Esophagus muscularis mucosa (tissue), 4 donors: Measurements from ENCODE around the gene NARF. TPM values are rescaled to one million over a fixed set of nuclear protein-coding genes. Genes with fewer than 3 reads are reported as not detected.

Experiments
- DNase-seq: peaks from one replicate; pipeline ENCODE4 v3.0.0-alpha.2; 2017; ENCODE audit errors: extremely low spot score
- H3K27ac ChIP-seq, 4 donors: fragments of 200-600 bp; sonication (generic); replicated peaks in 1 of 4; 1 replicate in 3 of 4; 2 replicates in 1 of 4; pipeline ENCODE4 v1.5.1; 2016 to 2019; ENCODE audit warnings: mild to moderate bottlenecking in 1 of 4
- H3K27me3 ChIP-seq, 4 donors: fragments of 200-600 bp; sonication (generic); one replicate each; pipeline versions ENCODE4 v1.5.1 to v1.6.0; 2016 to 2019
- H3K36me3 ChIP-seq, 4 donors: fragments of 200-600 bp; sonication (generic); one replicate each; pipeline ENCODE4 v1.5.1; 2016 to 2019
- H3K4me1 ChIP-seq, 4 donors: fragments of 200-600 bp; sonication (generic); one replicate each; pipeline ENCODE4 v1.5.1; 2016 to 2019
- H3K4me3 ChIP-seq, 4 donors: fragments of 200-600 bp; sonication (generic); 1 replicate in 2 of 4; 2 replicates in 2 of 4; pipeline ENCODE4 v1.5.1; 2016 to 2019; ENCODE audit warnings: mild to moderate bottlenecking in 4 of 4, moderate library complexity in 1 of 4
- H3K9me3 ChIP-seq, 4 donors: fragments of 200-600 bp; sonication (generic); 1 replicate in 3 of 4; 2 replicates in 1 of 4; pipeline ENCODE4 v1.5.1; 2016 to 2019
- EP300 ChIP-seq: sonication (generic); formaldehyde crosslinking; IDR thresholded peaks from one replicate; pipeline ENCODE4 v1.6.1; 2017; ENCODE audit warnings: antibody characterized with exemption
- POLR2A ChIP-seq: fragments of 450-650 bp; IDR thresholded peaks from one replicate; pipeline ENCODE4 v1.6.1; 2017; ENCODE audit warnings: antibody characterized with exemption, moderate library complexity, mild to moderate bottlenecking, low read depth
- POLR2AphosphoS5 ChIP-seq, 2 donors: sonication (generic); formaldehyde crosslinking; IDR thresholded peaks; one replicate each; pipeline ENCODE4 v1.6.1; 2017; ENCODE audit warnings: antibody characterized with exemption in 2 of 2
- WGBS: methylation state at CpG from one replicate; pipeline ENCODE4 v1.1.5; 2018; 5-methylcytosine and 5-hydroxymethylcytosine counted together
- intact Hi-C: fragments of 100-400 bp; cut with DNase I; formaldehyde crosslinking; loops from one replicate; pipeline ENCODE4 v1.15.1; 2023
- total RNA-seq, 4 donors: library from RNA; depleted of rRNA; stranded (reverse); fragments of >200 nt; gene quantifications; one replicate each; pipeline versions ENCODE4 v1.1.0 to v1.2.1, GENCODE V29; 2016
- TF ChIP-seq, protein P1 (sequence below), 3 experiments: fragments of 200-600 bp in 2 of 3; fragments of 450-650 bp in 1 of 3; sonication (generic) in 2 of 3; IDR thresholded peaks; one replicate each; pipeline ENCODE4 v1.5.1; 2017 to 2019; ENCODE audit warnings: antibody characterized with exemption in 3 of 3, mild to moderate bottlenecking in 2 of 3, moderate library complexity in 1 of 3

Gene NARF
- total RNA-seq, 4 donors from 2014 or later: 26.2 to 30.9 (median 29.3) TPM

DNA sequence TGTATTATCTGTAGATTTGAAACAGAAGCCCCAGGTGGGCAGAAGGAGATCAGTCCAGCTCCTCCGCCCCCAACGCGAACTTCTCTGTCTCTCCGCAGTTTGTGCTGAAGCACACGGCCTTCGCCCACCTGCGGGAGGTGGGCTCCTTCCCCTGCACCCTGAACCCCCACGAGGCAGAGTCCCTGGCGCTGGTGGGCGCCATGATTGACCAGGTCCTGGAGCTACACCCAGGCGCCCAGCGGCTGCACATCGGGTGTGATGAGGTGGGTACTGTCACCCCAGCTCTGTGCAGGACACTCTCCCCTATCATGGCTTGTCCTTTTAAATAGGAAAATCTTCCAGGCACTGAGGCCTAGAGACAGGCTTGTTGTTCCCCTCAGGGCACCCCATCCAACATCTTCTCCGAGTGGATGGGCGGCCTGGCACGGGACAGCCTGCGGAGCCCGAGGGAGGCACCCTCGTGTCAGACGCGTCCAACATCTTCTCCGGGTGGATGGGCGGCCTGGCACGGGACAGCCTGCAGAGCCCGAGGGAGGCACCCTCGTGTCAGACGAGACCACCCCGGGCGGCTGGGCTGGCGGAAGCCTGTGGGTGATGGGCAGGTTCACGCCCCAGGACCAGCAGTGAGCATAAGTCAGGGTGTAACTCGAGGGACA, 24.9 kb upstream of the NARF start:
- H3K4me3 ChIP-seq: no peak overlapping the region
- DNase-seq: no peak
- no peaks in the 10 kb centered on the region for H3K4me1 ChIP-seq
- H3K27me3 ChIP-seq: no peaks in the 10 kb centered on the region
- intact Hi-C loops: no loop called here
- H3K36me3 ChIP-seq: peaks cover 0 to 64% (median 26%) of the 10 kb centered on the region in 4 donors
- H3K9me3 ChIP-seq: no peaks in the 10 kb centered on the region
- WGBS: 93% methylated on average over 16 of the region's 32 CpGs
- no peak overlapping the region for H3K27ac ChIP-seq
- TF ChIP-seq POLR2AphosphoS5 (IDR thresholded peaks at IDR 0.05) (no peak), EP300 (no peak), POLR2A (no peak)
- TF ChIP-seq, protein P1, sequence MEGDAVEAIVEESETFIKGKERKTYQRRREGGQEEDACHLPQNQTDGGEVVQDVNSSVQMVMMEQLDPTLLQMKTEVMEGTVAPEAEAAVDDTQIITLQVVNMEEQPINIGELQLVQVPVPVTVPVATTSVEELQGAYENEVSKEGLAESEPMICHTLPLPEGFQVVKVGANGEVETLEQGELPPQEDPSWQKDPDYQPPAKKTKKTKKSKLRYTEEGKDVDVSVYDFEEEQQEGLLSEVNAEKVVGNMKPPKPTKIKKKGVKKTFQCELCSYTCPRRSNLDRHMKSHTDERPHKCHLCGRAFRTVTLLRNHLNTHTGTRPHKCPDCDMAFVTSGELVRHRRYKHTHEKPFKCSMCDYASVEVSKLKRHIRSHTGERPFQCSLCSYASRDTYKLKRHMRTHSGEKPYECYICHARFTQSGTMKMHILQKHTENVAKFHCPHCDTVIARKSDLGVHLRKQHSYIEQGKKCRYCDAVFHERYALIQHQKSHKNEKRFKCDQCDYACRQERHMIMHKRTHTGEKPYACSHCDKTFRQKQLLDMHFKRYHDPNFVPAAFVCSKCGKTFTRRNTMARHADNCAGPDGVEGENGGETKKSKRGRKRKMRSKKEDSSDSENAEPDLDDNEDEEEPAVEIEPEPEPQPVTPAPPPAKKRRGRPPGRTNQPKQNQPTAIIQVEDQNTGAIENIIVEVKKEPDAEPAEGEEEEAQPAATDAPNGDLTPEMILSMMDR (IDR thresholded peaks at IDR 0.05): no peak

- Histone ChIP-seq H3K27ac (no peak overlapping the region), H3K27me3 (no peaks in the 10 kb centered on the region), H3K36me3 (peaks cover 0 to 65% (median 26%) of the 10 kb centered on the region in 4 donors), H3K9me3 (no peaks in the 10 kb centered on the region), H3K4me1 (no peaks in the 10 kb centered on the region), H3K4me3 (no peak overlapping the region)
- TF ChIP-seq POLR2AphosphoS5 (IDR thresholded peaks at IDR 0.05): no peak
- TF ChIP-seq, protein P1 (IDR thresholded peaks at IDR 0.05): no peak
- TF ChIP-seq EP300: no peak
- TF ChIP-seq POLR2A: no peak
- intact Hi-C loops: no loop called here
- no peak for DNase-seq
- WGBS: 43% methylated on average over 3 of the region's 3 CpGs
Observed at GRCh38 chr17:82434216-82434565, 24.4 kb upstream of the NARF start.

DNA sequence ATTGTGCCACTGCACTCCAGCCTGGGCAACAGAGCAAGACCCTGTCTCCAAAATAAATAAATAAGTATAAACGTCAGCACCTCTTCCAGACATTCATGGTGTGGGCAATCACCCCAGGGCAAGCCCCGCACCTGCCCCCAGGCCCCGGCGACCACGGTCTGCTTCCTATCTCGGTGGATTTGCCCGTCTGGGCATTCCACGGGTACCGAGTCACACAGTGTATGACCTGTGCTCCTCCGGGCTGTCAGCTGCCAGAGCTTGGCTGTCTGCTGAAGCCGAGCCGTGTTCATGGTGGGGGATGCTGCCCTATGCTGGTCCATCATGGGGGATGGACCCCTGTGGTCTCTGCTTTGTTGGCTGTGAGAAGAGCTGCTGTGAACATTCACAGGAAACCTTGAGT, 23.4 kb upstream of the NARF start:
- intact Hi-C loops: no loop called here
- peaks cover 0 to 62% (median 26%) of the 10 kb centered on the region in 4 donors for H3K36me3 ChIP-seq
- TF ChIP-seq, protein P1 (IDR thresholded peaks at IDR 0.05): no peak
- TF ChIP-seq POLR2A (no peak), POLR2AphosphoS5 (IDR thresholded peaks at IDR 0.05) (no peak), EP300 (no peak)
- no peak overlapping the region for H3K27ac ChIP-seq
- no peaks in the 10 kb centered on the region for H3K27me3 ChIP-seq
- no peak for DNase-seq
- no peaks in the 10 kb centered on the region for H3K9me3 ChIP-seq
- no peaks in the 10 kb centered on the region for H3K4me1 ChIP-seq
- H3K4me3 ChIP-seq: no peak overlapping the region
- WGBS: 91% methylated on average over 10 of the region's 12 CpGs

DNA sequence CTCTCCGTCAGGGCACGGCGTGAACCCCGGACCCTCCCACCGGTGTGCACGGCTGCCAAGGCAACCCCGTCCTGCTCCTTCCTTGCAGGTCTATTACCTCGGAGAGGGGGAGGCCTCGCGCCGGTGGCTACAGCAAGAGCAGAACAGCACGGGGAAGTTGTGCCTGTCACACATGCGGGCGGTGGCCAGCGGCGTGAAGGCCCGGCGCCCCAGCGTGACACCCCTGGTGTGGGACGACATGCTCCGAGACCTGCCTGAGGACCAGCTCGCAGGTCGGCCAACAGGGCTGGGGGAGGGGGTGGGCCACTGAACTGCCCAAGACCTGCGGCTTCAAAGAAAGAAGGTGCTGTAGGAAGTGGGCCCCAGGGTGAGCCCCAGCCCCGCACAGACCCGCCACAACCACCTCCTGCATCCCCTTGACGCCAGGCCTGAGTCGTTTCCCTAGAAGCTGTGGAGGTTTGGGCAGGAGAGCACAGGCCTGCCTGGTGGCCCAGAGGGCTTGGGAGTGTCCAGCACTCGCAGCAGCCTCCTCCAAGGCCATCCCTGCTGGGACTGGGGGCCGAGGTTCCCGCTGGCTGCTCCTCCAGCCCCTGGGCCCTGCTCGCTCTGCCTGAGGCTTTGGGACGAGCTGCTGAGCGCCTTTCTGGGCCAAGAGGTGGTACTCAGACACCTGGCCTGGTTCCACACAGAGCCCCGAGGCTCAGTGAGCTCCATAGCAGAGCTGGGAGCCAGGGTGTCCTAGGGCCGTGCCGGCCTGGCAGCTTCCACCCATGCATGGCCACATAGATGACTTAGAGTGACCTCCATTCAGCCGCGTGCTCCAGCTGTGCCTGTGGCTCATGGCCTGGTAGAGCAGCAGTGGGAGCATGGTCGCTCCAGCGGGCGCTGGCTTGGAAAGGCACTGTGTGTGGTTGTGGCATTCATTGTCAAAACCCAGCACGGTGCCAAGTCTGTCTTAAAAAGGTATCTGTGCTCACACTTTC, 22.6 kb upstream of the NARF start:
- Histone ChIP-seq H3K9me3 (no peaks in the 10 kb centered on the region), H3K4me3 (no peak overlapping the region), H3K36me3 (peaks cover 0 to 67% (median 26%) of the 10 kb centered on the region in 4 donors), H3K27ac (no peak overlapping the region), H3K4me1 (peaks cover 0 to 8% (median 3%) of the 10 kb centered on the region in 4 donors), H3K27me3 (no peaks in the 10 kb centered on the region)
- 88% methylated on average over 25 of the region's 43 CpGs for WGBS
- DNase-seq: no peak
- TF ChIP-seq POLR2A (no peak), POLR2AphosphoS5 (IDR thresholded peaks at IDR 0.05) (no peak), EP300 (no peak)
- TF ChIP-seq, protein P1 (IDR thresholded peaks at IDR 0.05): no peak
- intact Hi-C loops: no loop called here
